Measurements from ENCODE around the gene TCF4.

DNA sequence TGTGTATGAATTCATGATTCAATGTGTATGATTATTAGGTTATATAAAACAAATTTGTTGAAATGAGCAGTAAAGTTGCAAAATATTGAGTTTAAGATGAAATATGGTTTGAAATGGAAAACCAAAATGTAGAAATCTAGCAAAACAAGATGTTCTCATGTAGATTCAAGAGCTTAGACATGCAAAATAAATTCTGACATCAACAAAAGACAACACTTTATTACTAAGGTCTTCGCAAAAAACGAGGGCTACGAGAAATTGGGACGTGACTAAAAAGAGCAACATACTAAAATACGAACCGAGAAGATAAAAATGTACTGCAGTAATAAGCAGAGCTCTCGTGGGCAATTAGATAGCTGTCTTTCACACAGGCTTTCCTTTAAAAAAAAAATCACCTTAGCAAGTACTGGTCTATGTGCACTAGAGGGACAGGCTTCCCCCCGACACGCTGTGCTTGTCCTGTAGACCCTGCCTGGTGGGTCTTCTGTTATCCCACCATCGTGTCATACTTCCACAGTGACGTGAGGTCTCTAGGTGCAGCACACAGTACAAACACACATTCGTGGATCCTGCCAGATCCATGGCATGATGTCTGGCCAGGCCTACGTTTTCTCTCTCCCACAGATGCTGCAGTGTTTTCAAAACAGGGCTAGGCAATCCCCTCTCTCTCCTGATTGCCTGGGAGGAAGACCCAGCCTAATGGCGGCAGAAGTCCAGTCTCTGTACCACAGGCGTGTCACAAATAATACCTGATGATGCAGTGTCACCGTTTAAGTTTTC, 240.8 kb downstream of the TCF4 start:
- TF ChIP-seq SNAI2 (CRISPR knock-in tag; IDR thresholded peaks at IDR 0.05): no peak
- TF ChIP-seq TSHZ2 (CRISPR knock-in tag; IDR thresholded peaks at IDR 0.05): no peak
- TF ChIP-seq, protein P1, sequence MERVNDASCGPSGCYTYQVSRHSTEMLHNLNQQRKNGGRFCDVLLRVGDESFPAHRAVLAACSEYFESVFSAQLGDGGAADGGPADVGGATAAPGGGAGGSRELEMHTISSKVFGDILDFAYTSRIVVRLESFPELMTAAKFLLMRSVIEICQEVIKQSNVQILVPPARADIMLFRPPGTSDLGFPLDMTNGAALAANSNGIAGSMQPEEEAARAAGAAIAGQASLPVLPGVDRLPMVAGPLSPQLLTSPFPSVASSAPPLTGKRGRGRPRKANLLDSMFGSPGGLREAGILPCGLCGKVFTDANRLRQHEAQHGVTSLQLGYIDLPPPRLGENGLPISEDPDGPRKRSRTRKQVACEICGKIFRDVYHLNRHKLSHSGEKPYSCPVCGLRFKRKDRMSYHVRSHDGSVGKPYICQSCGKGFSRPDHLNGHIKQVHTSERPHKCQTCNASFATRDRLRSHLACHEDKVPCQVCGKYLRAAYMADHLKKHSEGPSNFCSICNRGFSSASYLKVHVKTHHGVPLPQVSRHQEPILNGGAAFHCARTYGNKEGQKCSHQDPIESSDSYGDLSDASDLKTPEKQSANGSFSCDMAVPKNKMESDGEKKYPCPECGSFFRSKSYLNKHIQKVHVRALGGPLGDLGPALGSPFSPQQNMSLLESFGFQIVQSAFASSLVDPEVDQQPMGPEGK (CRISPR knock-in tag; IDR thresholded peaks at IDR 0.05; ENCODE audit: borderline replicate concordance): no peak
- no peak for TF ChIP-seq ESRRG (CRISPR knock-in tag; IDR thresholded peaks at IDR 0.05)
- TF ChIP-seq ARNTL (CRISPR knock-in tag; IDR thresholded peaks at IDR 0.05; ENCODE audit: borderline replicate concordance, low read depth): no peak

Data from SK-N-SH treated with all-trans-retinoic acid at 6 μM for 48 hours (cell line).